Stimulated activated CD4-positive, alpha-beta T cell treated with anti-CD3 and anti-CD28 coated beads, Interleukin-12 subunit alpha, Interleukin-12 subunit beta, amount 100 ng/mL, for 24 hours (primary cell): ENCODE data around the gene HCRT.

Experiments
- DNase-seq, 2 experiments: peaks; one replicate each; pipeline ENCODE4 v3.0.0-alpha.2; 2020; ENCODE audit warnings: low read depth in 2 of 2

HCRT gene

GRCh38 chr17:42138749-42139492, 46.3 kb downstream of the HCRT start:
- DNase-seq, result no peak

- DNase-seq, result no peak
These were observed 48.6 kb downstream of the HCRT start for GRCh38 chr17:42136654-42137051.

GRCh38 chr17:42135664-42136653, 49.3 kb downstream of the HCRT start:
- no peak for DNase-seq

GRCh38 chr17:42135151-42135550, 50.1 kb downstream of the HCRT start:
- no peak for DNase-seq
